GM19351 (cell line): ENCODE measurements around the gene PAQR6.

ENCODE experiments used
- ATAC-seq: cut with Tn5 transposase; IDR thresholded peaks from one replicate; pipeline ENCODE4 v1.9.1; 2021; ENCODE audit warnings: mild to moderate bottlenecking, moderate library complexity; ENCODE audit not compliant: unreplicated experiment

The PAQR6 gene

GRCh38 chr1:156198831-156199349 is 49.0 kb downstream of the PAQR6 start:
- ATAC-seq: no peak

GRCh38 chr1:156196445-156196844 is 51.4 kb downstream of the PAQR6 start:
- no peak for ATAC-seq

- no peak for ATAC-seq
These were observed 52.0 kb downstream of the PAQR6 start for GRCh38 chr1:156195853-156196252.

GRCh38 chr1:156194300-156194652 is 53.6 kb downstream of the PAQR6 start:
- no peak for ATAC-seq

GRCh38 chr1:156193488-156194299 is 54.2 kb downstream of the PAQR6 start, which contains the start of gene SLC25A44:
TSS of gene SLC25A44 (plus strand) at chr1:156194104. CDS start at chr1:156199848, 5,744 bp downstream.
- ATAC-seq: peak; percentile 92
